SK-N-DZ (cell line): ENCODE measurements around the gene SLC12A8.

Experiments used
- DNase-seq: peaks from one replicate; pipeline ENCODE4 v3.0.0-alpha.2; 2015; ENCODE audit warnings: low spot score

Gene SLC12A8

DNA sequence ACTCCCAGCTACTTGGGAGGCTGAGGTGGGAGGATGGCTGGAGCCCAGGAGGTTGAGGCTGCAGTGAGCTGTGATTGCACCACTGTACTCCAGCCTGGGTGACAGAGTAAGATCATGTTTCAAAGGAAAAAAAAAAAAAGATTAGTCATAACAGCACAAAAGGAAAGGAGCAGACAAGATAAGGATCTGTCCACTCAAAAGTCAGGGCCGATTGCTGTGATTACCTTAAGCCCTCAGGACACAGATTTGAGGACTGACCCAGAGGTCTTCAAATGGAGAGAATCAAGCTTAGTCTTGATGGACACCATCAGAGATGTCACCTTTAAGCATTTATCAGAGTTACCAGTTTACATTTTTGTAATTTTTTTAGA is 132.9 kb downstream of the SLC12A8 start:
- no peak for DNase-seq

DNA sequence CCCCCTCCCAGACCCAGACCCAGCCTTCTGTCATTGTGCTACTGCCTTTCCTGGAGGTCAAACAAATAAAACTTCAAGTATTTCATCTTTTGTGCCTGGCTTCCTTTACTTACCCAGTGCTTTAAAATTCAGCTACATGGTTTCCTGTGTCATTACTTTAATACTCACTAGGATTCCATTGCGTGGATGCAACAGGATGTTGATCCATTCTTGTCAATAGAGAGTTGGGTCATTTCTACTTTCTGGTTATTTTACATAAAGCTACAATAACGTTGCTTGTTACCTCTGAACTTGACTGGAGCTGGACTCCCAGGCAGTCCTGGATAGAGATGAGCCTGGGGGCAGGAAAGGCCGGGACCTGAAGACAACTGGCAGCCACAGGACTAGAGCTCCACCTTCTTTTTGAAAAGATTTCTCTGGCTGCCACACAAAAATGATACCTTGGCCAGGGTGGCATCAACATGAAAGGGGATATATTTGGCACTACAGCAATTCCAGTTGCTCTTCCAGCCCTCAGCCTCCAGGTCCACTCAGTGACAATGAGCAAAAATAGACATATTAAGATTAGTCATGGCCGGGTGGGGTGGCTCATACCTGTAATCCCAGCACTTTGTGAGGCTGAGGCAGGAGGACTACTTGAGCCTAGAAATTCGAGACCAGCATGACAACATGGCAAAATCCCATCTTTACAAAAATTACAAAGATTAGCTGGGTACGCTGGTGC is 133.4 kb downstream of the SLC12A8 start:
- DNase-seq = no peak

DNA sequence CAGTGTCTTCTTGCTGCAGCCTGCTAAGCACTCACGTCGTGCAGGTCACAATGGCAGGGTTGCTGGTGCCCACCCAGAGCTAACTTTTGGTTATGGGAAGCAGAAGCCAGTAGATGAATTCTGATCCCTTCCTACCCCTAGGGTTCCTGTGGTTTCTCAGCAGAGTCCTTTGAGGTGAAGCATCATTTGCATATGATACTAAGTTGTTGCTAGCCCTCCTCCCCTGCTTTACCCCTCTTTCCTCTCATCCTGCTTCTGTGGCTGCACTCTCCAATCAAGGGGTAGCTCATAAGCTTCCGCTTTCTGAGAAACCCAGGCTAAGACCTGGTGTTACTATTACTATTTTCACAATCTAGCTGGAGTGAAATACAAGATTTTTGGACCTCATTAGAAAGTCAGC is 134.7 kb downstream of the SLC12A8 start:
- no peak for DNase-seq

DNA sequence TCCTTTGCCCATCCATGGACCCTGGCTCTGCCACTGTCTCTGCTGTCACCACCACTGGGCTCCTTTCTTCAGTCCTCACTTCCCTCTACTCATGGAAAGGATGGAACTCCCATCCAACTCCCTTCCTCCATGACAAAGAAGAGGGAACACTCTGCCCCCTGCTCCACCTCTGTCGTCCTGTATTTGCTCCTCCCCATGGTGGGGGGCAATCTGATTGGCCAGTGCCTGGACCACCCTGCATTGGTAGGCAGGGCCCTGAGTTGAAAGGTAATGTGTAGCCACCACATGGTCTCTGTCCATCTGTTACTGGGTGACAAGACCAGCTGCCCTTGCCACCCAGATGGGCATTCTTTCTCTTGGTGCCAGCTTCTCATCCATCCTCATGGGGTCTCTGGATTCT is 136.1 kb downstream of the SLC12A8 start:
- no peak for DNase-seq

DNA sequence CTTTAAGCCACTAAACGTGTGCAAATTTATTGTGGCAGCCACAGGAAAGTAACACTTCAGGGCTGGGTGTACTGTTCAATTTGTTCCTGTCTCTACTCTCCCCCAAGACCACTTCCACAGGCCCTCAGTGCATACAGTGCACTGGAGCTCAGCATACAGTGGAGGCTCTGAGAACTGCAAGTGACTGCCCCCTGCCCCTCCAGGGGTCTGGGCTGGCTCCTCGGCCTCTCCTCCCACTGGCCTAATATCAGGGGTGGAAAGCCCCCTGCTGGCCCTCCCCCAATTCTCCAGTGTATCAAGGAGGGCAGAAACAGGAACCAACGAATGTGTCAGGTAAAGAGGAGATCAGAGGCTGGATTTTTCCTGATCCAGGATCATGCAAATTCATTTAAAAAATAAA is 136.8 kb downstream of the SLC12A8 start:
- DNase-seq = peak; percentile 80

DNA sequence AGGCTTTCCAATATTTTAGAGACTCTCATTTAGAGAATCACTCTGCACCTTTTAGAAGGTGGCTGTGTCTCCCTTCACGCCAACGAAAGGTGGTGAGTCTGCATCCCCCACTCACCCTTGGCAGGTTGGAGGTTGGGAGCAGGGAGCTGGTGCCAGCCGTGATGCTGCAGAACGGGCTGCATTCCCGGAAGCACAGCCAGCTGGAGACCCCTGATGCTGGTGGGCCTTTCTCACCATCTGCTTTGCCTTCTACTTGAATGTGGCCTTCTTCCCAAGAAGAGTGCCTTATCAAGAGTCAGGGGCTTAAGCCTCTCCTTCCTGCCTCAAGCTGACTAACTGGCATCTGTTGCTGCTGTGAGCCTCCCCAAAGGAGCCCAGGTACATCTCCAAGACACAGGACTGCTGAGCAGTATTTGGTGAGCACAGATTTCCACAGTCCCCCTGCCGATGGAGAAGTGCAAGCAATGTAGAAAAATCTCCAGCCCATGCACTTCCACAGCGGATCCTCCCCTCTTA is 139.1 kb downstream of the SLC12A8 start:
- peak; percentile 63 for DNase-seq

DNA sequence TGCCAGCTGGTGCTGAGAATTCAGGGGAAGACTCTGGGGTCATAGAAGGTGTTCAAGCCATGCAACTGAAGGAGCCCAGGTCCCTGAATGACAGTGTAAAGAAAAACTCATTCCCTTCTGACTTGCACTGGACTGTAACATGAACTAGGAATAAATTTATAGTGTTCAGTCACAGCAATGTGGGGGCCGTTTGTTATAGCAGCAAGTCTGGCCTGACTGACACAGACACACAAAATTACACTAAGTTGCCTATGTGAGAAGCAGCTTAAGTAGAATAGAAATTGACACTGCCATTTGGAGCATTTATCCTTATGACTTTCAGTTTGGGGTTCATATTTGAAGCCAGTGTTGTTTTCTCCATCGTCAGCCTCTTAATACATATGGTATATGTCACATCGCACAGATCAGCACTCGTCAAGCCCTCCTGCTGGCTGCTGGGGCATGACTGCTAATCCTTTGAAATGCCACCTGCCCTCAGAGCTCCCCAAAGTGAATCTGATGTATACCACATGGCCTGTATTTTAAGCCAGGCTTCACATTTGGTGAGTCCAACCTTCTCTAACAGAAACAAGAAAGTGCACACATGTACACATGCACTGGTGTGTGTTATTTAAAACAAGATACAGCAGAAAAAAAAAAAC is 139.7 kb downstream of the SLC12A8 start:
- DNase-seq = peak; percentile 91

DNA sequence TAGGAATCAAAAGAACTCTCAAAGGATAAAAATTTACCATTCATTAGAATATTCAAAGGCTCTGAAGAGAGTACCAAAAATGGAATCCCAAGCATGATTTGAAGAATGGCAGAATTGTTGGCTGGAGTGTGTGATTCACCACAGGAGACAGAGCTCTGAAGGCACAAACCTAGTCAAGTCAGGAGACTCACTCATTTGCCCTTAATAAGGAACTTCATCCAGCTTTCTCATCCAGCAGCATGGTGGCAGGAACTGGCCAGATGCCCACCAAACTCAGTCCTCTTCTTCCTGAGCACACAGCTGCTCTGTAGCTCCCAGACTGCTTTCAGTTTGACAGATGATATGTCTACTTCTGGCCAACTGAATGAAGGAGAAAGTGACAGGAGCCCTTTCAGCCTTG is 140.2 kb downstream of the SLC12A8 start:
- DNase-seq = no peak

DNA sequence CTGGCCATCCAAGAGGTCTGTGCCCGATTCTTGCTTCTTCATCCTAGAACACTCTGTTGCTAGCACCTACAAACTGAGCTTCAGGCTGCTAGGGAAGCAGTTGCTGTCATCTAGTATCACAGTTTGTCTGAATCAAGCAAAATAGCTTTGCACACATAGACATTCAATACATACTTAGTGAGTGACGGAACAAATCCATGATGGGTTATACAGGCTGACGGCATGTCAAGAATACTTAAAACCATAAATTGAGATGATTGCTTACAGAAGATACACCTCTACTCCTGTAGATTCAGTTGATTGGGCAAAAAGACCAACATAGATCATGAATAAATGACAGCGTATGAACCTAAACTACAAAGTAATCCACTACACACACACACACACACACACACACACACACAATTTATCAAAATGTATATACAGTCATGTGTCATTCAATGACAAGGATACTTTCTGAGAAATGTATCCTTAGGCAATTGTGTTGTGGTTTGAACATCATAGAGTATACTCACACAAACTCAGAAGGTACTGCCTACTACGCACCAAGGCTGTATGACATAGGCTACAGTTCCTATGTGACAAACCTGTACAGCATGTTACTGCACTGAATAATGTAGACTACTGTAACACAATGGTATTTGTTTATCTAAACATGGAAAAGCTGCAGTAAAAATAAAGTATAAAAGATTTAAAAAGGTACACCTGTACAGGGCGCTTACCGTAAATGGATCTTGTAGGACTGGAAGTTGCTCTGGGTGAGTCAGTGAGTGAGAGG is 142.4 kb downstream of the SLC12A8 start:
- no peak for DNase-seq

DNA sequence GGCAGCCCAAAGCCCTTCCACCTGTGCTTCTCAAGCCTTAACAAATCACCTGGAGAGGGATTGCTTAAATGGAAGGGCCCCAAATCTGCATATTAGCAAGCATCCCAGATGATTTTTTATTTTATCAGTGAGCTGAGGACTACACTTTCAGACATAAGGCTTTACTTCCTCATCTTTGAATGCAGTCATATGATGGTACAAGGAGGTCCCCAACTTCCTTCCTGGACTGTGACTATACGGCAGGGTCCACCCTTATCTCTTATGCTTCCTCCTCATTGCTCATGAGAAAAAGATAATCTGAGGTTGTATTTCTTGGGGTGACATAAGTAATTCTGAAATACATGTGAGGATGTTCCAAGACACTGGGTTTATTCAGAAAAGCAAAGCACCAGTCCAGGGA is 143.1 kb downstream of the SLC12A8 start:
- no peak for DNase-seq

DNA sequence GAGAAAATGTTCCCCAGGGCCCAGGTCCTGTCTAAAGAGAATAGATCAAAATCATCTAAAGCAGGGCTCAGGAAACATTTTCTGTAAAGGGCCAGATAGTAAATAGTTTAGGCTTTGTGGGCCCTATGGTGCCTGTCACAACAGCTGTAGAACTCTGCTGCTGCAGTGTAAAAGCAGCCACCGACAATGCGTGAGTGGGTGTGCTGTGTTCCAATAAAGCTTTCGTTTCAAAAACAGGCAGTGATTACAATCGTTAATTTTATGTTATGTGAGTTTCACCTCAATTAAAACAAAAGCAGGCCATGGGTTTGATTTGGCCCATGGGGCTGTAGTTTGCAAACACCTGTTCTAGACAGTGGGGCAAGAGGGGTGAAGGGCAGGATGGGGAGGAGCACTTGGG is 144.3 kb downstream of the SLC12A8 start:
- DNase-seq = no peak

DNA sequence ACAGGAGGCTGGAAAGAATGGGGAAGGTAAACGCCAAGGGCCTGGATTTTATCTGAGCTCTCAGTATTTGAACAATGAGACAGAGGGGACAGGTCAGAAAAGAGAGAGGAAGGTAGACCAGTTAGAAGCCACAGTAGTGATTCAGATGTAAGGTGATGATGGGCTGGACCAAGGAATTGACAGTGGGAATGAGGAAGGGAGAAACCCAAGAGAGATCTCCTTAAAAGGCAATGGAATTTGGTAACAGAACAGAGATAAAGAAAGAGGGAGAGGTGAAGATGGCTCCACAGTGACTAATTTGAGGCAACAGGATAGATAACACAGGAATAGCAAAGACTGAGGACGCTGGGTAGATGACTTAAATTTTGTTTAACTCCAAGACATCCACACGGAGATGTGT is 145.3 kb downstream of the SLC12A8 start:
- DNase-seq = no peak

DNA sequence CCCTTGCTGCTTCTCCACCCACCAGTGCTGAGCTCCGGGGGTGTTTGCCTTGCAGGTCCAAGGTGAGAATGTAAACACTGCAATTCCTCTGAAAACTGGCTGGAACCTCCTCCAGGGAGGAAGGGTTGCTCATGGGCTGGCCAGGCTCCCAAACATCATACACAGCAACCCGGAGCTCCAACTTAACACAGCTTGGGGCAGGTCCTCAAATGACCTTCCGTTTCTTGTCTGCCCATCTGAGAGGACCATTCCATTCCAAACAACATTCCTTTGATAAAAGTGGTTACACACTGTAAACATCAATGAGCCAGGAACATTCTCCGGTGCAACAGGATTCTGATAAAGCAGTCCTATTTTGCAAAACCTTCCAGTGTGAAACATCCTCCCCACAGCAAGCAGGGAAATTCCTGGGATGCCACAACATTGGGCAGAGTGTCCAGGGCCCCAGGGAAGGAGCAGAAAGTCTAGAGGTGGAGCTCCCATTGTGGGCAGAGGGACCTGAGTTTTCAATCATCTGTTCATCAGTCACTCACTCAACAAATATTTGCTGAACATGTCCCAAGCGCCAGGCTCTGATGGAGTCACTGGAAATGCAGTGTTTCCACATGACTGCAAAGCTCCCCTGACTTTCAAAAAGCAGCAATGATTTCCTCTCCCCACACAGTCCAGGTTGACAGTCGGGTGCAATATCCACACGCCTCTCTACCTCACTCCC is 149.5 kb downstream of the SLC12A8 start:
- DNase-seq = no peak

DNA sequence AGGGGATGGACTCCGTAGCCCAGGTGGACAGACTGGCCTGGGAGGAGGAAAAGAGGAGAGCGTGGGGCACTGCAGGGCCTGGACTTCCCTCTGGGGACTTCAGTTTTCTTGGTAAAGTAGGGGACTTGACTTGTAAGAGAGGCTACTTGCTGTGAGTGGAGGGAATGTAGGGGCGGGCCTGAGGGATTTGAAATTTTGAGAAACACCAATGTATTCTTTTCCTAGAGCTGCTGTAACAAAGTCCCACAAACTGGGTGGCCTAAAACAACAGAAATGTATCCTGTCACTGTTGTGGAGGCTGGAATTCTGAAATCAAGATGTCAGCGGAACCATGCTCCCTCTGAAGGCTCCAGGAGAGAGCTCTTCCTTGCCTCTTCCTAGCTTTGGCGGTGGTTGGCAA is 150.9 kb downstream of the SLC12A8 start:
- DNase-seq = no peak

DNA sequence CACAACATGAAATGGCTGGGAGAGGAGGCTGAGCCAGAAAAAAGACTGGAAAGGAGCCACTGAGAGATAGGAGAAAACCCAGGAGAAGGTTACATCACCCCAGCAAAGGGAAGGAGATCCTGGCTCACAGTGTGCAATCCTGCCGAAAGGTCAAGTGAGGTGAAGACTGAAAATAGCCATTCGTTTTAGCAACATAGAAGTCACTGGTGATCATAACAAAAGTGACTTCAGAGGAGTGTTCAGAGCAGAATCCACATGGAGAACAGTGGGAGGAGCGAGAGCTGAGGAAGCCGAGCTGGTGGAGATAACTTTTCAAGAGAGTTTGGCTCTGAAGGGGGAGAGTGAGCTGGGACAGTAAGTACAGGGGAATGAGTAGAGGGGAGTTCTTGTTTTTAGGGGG is 151.4 kb downstream of the SLC12A8 start:
- no peak for DNase-seq

DNA sequence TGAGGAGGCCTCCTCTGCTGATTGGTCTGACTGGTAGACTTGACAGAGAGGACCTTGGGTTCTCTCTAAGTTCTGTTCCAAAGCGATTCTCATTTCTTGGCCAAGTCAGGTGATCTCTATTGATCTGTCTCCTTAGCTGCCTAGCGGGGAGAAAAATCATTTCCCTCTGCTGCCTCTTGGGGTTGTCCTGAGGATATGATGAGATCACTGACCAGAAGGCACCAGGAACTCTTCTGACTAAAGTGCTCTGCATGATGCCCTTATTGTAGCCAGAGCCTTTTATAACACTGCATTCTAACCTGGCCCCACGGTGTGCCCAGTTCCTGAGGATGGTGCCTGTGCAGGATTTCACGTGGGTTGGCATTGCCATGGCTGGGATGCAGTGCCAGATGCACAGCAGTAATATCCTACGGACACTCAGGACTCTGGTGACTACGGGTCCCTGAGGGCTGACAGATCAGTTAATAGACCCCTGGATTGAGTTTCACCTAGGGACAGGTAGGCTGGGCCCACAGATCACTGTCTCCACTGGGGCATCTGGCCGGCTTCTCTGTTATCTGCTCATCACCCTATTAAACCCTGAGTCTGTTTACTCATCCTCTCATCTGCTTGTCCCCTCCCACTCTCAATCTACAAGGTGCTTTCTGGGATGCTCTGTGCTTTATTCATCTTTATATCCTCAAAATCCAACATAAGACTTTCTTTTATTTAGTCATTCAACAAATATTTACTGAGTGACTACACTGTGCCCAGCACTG is 152.9 kb downstream of the SLC12A8 start:
- DNase-seq = peak; percentile 72

DNA sequence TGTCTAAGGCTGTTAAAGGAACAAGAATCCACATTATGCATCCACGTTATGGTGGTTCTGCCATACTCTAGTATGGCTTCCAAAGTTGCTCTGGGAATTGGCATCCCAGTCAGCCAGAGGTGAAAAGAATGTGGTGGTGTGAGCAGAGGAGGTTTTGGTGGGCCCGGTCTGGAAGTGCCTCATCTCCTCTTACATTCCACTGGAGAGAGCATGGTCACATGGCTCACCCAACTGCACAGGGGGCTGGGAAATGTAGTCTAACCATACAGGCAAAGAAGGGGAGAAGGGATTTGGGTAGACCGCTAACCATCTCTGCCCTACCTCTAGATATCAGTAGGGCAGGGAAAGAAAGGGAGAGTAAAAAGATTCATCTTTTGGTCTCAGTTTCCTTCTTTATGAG is 153.6 kb downstream of the SLC12A8 start:
- no peak for DNase-seq

DNA sequence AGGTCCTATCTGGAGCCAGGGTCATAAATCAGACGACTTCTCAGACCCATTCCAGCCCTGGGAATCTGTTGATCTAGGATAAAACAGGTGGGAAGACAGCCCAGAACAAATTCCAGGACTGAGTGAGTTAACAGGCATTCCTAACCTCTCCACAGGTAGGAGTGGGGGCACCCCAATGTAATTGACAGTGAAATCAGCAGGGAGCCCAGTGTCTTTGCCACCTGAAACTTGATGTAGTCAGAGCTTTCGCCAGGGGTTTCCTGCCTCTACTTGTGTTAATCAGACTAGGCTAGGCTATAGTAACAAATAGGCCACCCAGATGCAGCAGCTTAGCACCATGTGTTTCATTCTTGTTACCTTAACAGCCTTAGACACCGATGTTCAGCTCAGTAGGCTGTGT is 154.0 kb downstream of the SLC12A8 start:
- no peak for DNase-seq

DNA sequence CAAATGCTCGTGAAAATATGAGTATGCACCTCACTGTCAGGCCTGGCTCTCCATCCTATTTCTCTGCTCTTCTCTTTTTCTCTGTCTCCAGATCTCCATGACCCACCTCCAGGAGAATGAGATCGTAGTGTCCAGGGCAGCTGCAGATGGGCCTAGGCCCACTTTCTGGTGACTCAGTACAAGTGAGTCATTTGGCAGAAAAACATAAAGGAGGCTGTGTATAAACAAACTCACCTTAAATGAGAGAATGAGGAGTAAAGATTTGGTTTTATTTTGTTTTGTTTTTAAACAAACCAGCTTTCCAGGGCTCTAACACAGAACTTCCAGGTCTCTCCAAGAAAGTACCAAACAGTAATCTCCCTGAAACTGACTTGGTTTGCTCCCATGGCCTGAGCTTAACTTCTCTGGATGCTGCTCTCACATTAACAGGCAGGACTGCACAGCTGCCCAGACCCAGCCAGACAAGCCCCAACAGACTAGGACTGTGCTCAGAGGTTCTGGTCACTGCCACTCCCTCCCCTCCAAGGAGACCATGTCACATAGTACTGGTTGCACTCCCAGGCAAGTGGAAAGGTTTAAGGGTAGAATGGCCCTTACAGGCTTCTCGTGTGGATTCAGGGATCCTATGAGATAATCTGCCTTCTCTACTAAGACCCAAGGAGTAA is 155.2 kb downstream of the SLC12A8 start:
- DNase-seq = no peak

DNA sequence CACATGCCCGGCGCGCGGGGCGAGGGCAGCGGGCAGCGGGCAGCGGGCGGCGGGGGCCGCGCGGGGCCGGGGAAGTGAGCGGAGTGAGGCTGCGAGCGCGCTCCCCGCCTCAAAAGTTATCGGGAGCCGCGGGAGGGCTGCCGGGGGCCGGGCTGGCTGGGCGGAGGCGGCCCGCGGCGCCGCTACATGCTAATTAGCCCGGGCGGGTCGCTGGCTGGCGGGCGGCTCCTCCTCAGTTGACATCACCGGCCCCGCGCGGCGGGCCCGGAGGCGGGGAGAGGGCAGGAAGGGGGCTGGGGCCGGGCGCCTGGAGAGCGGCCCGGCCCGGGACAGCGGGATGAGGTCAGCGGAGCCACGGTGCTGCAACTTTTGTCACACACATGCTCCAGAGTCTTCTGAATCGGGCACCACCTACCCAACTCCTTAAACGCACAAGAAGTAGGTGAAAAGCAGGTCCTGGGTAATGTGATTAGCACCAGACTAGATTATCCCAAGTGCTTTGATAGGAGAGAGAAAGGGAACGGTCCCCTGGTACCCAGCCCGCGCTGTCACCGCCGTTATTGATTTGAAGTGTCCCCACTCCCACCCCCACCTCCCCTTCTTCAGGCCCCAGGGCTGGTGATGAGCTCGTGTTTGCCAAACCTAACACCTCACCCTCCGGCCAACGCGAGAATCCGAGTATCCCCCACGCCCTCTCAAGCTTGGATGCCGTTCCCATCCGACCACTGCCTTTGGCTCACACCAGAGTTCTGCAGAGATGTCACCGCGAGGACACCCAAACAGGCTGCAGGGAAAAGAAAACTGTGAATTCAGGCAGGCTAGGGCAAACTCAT is 156.4 kb downstream of the SLC12A8 start, which contains the start of gene HEG1:
Gene HEG1 (minus strand): TSS at position 85 of the 833 bp plus-strand sequence. CDS start 107 bp downstream, outside the sequence.
- peak; percentile 71 for DNase-seq
